ENCODE measurements around the gene ADCY9.

GRCh38 chr16:3915426-3916260, 200.6 kb downstream of the ADCY9 start:
- TF ChIP-seq CTCF (IDR thresholded peaks at IDR 0.05 in 8 of 11, conservative IDR thresholded peaks at IDR 0.05 in 3 of 11) (no peak), POLR2A (IDR thresholded peaks at IDR 0.05) (no peak)

Data from spleen (tissue), 7 donors.